NCI-H1694 (cell line): Measurements from ENCODE around the gene MISP.

Source experiments
- DNase-seq: peaks from one replicate; lab custom pipeline; 2025; lab: John Stamatoyannopoulos, UW

MISP gene

DNA sequence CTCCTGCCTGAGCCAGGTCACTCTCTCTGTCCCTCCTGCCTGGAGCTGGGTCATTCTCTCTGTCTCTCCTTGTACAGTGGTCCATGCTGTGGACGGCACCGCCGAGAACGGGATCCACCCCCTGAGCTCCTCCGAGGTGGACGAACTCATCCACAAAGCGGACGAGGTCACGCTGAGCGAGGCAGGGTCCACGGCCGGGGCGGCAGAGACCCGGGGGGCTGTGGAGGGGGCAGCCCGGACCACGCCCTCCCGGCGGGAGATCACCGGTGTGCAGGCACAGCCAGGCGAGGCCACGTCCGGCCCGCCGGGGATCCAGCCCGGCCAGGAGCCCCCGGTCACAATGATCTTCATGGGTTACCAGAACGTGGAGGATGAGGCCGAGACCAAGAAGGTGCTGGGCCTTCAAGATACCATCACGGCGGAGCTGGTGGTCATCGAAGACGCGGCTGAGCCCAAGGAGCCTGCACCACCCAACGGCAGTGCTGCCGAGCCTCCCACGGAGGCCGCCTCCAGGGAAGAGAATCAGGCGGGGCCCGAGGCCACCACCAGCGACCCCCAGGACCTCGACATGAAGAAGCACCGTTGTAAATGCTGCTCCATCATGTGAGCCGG, 4.6 kb upstream of the MISP start:
- no peak for DNase-seq

DNA sequence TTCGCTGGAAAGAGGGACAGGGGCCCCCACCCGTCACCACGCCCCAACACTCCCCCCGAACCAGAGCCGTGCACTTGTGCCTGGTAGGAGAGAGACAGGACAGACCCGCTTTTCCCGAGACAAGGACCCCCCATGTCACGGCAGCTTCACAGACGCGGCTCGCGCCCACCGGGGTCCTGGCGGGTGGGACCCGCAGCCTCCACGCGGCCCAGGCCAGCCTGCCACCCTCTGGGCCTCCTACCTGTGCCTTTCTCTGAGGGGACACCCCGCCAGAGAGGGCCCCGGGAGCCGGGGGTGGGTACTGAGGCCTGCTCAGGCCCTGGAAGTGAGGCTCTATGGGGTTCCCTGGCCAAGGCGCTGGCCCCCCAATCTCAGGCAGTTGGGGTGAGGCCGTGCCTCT, 4.0 kb upstream of the MISP start:
- DNase-seq = no peak

DNA sequence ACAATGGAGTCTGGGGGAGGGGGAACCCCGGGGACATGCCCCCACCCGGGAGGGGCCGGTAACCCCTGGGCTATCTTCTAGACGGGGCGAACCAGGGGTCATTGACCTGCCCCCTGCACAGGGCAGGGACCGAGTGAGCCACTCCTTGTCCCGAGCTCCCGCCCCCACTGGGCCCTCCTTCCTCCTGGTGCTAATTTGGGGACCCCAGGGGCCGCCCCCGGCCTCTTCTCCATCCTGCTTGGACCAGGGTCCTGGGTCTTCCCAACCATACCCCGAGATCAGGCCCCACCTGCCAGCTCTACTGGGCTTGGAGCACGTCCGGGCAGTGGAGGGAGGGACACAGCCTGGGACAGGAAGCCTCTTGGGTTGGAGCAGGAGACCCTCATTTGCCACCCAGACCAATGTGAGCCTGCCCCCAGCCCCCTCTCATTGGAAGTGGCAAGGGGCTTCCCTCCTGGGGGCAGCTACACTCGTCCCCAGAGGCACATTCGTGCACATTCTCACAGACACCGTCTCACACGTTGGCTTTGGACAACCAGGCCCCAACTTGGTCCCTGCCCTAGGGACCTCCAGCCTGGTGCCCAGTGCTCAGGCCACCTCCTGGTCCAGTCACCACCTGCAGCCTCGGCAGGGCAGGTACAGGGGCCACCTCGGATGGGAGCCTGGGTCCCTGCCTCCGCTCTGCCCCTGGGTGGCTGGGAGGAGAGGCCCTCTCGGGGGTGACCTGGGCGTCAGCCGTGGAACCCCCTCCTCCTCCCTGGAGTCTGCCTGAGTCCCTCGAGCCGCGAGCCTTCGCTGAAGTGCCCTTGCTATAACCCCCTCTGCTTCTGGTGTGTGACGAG, 3.3 kb upstream of the MISP start:
- DNase-seq = no peak

DNA sequence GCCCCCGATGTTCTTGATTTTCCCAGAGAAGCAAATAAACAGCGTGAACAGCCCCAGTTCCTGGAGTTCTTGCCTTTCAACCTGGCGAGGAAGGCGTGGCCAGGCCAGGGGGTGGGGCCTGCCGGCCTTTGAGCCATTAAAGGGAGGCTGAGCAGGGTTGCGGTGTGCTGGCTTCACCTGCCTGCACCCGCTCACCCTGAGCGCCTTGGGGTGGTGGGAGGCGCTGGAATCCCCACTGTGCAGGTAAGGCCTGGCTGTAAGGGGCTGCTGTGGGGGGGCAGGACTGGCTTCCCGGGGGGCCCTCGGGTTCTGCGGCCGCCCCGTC, 2.7 kb upstream of the MISP start:
- DNase-seq = no peak

DNA sequence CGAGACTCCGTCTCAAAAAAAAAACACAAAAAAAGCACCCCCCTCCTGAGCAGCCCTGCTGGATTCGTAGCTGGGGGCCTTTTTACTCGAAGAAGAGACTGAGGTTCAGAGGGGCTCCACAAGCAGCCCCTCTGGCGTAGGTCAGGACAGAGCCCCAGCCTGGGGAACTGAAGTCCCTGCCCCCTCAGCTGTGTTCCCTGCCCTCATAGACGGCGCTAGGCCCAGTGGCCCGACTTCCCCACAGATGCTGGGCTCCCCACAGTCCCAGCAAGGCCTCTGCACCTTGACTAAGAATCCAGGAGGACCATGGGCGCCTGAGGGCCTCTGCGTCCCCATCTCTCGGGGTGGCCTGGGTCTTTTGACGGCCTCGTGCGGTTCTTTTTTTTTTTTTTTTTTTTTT, 1.1 kb upstream of the MISP start:
- no peak for DNase-seq

DNA sequence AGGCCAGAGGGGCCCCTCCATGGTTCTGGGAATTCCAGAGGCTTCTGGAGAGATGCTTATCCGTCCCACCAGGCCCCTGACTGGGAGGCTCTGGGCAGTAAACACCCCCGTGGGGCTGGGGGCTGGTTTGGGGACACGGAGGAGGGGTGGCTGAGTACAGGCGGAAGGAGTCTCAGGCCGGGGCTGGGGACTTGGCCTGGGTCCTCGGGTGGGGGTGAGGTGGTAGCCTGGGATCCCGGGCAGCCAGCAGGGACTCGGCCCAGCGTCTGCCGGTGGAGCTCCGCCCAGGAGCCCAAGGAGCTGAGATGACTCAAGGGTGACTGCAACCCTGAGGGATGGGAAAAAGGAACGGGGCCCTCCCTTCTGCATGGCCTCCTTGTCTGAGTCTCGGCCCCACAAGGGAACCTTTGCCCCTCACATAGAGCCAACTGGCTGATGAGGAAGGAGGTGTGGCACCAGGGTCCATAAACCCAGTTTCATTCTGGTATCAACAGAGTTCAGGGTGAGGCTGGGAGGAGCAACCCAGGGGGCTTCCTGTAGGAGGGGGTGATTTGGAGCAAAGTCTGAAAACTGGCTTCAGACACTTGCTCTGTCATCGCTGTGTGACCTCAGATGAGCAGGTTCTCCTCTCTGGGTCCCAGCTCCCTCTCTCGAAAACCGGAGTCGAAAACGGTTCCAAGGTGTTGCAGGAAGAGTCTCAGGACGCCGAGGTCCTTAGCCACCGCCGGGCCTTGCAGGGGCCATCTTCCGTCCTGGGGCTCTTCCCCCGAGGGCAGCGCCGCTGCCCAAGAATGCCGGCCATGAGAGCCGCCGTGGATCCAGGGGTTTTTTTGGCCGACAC, 809 bp downstream of the MISP start:
- no peak for DNase-seq

DNA sequence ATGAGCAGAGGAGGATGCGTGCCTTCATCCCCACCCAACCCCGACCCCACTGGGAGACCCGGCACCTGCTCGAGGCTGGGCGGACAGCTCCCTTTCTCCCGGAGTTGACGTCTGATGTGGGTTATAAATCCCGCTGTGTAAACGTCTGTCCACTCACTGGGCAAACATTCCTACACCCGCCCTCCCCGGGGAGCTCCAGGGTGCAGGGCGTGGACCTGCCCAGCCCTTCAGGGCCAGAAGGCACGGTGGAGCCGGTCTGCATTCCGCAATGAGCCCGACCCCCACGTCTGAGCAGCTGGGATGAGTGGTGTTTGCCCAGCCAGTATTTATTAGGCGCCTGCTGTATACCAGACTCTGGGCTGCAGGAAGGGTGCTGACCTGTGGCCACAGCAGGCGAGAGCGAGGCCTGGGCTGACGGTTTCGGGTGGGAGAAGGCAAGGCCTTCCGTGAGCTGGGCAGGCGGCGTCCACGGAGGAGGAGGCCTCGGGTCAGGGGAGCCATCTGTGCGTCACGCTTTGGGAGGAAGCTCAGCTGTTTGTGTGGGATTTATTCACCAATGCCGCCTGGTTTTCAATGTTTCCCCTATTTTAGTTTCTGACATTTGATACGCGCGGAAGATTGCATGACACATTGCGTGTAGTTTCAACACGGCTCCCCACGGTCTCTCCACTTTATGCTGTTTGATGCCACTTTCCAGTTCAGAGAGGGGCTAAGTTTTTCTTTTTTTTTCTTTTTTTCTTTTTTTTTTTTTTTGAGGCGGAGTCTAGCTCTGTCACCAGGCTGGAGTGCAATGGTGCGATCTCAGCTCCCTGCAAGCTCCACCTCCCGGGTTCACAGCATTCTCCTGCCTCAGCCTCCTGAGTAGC, 2.0 kb downstream of the MISP start:
- DNase-seq = no peak

DNA sequence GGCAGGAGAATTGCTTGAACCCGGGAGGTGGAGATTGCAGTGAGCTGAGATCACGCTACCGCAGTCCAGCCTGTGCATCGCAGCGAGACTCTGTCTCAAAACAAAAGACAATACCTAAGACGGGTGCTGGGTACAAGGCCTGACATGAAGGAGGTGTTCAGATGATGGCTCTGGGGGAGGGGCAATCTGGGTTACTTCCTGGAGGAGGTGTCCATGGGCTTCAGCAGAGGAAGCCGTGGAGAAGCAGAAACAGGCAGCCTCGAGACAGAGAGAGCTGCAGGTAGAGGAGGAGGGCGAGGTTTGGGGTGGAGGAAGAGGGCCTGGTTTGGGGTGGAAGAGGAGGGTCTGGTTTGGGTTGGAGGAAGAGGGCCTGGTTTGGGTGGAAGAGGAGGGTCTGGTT, 3.6 kb downstream of the MISP start:
- no peak for DNase-seq

DNA sequence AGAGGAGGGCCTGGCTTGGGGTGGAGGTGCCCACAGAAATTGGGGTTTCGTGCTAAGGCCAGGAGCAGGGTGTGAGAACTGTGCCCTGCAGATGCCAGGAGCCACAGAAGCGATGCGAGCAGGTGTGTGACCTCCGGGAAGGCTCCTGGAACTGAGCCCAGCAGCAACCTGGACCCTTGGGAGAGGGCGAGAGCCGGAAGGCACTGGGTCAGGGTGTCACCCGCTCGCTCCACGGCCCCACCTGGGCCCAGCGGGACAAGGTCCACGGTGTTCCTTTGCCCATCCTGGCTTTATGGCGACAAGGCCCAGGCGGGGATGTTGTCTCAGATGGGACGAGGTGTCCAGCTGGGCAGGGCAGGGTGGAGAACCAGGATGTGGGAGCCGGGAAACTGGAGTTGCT, 4.2 kb downstream of the MISP start:
- DNase-seq = no peak

DNA sequence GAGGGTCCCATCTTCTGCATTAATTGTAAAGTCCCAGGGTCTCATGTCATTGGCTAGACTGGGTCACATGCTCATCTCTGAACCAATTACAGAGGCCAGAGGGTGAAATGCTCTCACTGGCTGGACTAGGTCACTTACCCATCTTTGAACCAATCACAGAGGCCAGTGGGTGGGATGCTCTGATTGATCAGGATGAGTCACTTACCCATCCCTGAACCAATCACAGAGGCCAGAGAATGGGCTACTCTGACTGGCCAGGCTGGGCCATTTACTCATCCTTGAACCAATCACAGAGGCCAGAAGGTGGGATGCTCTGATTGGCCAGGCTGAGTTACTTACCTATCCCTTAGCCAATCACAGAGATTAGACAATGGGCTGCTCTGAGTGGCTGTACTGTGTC, 5.3 kb downstream of the MISP start:
- DNase-seq = no peak

DNA sequence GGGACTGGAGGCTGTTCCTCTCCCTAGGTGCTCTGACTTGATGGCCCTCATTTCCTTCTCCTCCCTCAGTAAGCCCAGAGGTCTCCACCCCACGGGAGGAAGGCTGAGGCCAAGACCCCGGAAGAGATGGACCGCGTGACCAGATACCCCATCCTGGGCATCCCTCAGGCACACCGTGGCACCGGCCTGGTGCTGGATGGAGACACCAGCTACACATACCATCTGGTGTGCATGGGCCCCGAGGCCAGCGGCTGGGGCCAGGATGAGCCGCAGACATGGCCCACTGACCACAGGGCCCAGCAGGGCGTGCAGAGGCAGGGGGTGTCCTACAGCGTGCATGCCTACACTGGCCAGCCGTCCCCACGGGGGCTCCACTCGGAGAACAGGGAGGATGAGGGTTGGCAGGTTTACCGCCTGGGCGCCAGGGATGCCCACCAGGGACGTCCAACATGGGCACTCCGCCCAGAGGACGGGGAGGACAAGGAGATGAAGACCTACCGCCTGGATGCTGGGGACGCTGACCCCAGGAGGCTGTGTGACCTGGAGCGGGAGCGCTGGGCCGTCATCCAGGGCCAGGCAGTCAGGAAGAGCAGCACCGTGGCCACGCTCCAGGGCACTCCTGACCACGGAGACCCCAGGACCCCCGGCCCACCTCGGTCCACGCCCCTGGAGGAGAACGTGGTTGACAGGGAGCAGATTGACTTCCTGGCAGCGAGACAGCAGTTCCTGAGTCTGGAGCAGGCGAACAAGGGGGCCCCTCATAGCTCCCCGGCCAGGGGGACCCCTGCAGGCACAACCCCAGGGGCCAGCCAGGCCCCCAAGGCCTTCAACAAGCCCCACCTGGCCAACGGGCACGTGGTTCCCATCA, 6.1 kb downstream of the MISP start:
- DNase-seq = no peak

DNA sequence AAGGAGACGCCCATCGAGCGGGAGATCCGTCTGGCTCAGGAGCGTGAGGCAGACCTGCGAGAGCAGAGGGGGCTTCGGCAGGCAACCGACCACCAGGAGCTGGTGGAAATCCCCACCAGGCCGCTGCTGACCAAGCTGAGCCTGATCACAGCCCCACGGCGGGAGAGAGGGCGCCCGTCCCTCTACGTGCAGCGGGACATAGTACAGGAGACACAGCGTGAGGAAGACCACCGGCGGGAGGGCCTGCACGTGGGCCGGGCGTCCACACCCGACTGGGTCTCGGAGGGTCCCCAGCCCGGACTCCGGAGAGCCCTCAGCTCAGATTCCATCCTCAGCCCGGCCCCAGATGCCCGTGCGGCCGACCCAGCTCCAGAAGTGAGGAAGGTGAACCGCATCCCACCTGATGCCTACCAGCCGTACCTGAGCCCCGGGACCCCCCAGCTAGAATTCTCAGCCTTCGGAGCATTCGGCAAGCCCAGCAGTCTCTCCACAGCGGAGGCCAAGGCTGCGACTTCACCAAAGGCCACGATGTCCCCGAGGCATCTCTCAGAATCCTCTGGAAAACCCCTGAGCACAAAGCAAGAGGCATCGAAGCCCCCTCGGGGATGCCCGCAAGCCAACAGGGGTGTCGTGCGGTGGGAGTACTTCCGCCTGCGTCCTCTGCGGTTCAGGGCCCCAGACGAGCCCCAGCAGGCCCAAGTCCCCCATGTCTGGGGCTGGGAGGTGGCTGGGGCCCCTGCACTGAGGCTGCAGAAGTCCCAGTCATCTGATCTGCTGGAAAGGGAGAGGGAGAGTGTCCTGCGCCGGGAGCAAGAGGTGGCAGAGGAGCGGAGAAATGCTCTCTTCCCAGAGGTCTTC, 7.1 kb downstream of the MISP start:
- DNase-seq = no peak

DNA sequence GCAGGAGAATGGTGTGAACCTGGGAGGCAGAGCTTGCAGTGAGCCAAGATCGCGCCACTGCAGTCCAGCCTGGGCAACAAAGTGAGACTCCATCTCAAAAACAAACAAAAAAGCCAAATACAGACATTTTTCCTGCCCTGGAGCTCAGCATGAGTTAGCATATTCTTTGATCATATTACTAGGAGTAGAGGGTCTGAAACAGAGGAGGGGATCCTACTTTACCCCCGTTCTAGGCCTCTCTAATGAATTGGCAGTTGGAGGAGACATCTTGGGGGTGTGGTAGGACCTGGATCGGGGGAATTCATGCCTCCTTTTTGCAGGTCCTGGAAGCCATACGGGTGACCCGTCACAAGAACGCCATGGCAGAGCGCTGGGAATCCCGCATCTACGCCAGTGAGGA, 12.3 kb downstream of the MISP start:
- no peak for DNase-seq

DNA sequence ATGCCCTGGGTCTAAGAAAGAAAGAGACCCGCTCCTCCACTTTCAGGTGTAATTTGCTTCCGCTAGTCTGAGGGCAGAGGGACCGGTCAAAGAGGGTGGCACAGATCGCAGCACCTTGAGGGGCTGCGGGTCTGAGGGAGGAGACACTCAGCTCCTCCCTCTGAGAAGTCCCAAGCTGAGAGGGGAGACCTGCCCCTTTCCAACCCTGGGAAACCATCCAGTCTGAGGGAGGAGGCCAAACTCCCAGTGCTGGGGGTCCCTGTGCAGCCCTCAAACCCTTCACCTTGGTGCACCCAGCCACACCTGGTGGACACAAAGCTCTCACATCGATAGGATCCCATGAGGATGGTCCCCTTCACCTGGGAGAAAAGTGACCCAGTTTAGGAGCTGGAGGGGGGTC, 13.0 kb downstream of the MISP start:
- DNase-seq = no peak

DNA sequence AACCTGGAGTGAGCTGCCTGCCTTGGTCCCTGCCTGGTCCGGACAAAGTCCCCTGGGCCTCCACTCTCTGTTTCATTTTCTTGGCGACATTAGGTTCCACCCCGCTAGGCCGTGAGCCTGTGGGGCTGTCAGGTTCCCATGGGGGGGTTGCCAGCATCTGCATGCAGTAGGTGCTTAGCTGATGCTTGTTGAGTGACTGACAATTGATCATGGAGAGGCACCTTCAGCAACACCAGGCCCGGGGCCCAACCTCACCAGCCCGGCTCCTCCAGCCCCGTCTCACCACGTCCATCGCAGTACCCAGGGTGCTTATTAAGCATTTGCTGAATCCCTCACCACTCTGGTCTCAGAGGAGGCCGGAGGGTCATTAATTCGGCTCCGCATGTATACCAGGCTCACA, 13.4 kb downstream of the MISP start:
- DNase-seq = no peak

DNA sequence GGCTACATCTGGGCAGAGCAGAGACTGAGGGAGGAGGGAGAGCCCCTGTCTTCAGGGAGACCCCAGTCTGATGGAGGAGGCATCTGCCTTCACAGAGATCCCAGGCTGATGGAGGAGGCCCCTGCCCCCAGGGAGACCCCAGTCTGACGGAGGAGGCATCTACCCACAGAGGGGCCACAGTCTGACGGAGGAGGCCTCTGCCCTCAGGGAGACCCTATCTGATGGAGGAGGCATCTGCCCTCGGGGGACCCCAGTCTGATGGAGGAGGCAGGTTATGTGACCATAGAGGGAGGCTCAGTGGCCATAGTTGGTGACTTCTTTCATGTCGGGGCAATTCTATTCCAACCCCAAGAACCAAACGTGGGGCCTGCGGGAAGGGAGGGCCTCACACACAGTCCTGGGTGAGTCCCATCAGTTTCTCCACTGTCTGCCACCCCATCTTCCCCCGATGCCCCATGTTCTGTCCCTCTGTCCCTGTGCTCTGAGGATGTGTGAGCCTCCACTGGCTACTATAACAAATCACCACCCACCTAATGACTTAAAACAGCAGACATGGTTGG, 14.3 kb downstream of the MISP start:
- no peak for DNase-seq

DNA sequence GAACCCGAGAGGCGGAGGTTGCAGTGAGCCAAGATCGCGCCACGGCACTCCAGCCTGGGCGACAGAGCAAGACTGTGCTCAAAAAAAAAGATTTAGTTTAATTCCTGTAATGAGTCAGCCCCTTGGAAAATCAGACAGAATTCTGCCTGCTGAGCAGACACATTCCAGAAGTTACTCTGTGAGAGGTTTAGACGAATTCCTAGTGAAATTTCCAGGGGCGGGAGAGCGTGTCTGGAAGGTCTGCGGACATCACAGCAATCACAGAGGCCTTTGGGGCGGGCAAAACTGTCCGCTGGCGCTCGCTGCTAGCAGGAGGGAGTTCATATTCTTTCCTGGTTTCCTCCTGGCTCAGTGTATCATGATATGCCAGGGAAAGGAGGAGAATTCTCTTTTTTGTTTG, 17.5 kb downstream of the MISP start:
- DNase-seq = no peak

DNA sequence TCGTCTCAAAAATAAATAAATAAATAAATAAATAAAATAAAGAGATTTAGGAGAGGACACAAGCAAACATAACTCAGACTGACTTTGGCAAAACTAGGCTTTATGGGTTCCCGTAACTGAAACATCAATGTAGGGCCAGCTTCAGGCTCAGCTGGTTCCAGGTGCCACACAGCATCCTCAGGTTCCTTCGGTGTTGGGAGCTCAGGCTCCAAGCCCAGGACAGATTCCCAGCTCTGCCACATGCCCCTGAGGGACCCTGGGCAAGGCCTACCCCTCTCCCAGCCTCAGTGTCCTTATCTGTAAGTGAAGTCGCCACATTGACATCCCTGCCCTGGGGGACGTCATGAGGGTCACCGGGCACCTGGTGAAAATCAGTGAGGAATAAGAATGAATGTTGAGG, 18.7 kb downstream of the MISP start:
- DNase-seq = no peak

DNA sequence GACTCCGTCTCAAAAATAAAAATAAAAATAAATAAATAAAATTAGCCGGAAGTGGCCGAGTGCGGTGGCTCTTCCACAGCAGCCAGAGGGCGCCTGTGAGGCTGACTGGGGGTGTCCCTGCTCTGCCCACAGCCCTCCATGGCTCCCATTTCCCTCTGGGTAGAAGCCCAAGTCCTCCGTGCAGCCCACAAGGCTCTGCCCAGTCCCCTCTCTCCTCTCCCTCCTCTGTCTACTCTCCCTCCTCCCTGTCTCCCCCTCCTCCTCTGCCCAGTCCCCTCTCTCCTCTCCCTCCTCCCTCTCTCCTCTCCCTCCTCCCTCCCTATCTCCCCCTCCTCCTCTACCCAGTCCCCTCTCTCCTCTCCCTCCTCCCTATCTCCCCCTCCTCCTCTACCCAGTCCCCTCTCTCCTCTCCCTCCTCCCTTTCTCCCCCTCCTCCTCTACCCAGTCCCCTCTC, 20.4 kb downstream of the MISP start:
- DNase-seq = no peak

DNA sequence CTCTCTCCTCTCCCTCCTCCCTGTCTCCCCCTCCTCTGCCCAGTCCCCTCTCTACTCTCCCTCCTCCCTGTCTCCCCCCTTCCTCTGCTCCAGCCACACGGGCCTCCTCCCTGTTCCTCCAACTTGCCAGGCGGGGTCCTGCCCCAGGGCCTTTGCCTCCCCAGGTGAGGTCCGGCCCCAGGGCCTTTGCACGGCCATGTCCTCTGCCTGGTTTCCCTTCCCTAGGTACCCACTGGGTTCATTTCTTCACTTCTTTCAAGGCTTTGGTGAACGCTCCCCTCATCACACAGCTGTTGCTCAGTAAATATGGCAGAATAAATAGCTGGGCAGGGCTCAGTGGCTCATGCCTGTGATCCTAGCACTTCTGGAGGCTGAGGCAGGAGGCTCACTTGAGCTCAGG, 21.2 kb downstream of the MISP start:
- no peak for DNase-seq
